HS-27A (cell line): ENCODE results near the gene CSMD2.
"Not testable (repeated sequence)": the region's sequence is repeated elsewhere in the genome, so short reads cannot be mapped to it uniquely, and the experiment has no call there.

Experiments
- DNase-seq: peaks from one replicate; pipeline ENCODE4 v3.0.0-alpha.2; 2012; ENCODE audit warnings: low read depth, missing footprints

The CSMD2 gene

DNA sequence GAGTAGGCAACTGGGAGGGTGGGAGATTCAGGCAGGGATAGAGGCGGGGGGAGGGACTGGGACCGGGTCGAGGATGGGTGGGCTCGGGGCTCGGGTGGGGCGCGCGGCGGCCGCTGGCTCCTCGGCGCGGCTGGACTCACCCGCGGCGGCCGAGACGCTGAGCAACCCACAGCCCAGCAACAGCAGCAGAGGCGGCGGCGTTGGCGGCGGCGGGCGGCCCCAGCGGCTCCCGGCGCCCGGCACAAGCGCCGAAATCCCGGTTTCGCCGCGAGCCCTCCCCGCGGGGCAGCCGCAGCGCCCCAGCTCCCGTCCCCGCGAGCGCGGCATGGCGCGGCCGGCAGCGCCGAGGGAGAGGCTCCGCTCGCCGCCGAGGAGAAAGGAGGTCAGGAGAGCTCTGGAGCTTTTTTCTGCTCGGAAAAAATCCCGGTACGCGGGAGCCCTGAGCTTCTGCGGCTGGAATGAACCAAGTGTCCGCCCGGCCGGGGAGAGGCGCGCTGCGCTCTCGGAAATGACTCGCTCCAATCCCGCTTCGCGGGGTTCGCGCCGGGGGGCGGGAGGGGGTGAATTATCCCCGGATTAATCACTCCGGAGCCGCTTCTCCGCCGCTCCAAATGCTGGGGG lies at the start of gene CSMD2:
Gene CSMD2, minus strand, starts transcription at position 460 of the 621 bp plus-strand sequence. Its CDS starts 133 bp downstream, at position 327.
- DNase-seq, result no peak

DNA sequence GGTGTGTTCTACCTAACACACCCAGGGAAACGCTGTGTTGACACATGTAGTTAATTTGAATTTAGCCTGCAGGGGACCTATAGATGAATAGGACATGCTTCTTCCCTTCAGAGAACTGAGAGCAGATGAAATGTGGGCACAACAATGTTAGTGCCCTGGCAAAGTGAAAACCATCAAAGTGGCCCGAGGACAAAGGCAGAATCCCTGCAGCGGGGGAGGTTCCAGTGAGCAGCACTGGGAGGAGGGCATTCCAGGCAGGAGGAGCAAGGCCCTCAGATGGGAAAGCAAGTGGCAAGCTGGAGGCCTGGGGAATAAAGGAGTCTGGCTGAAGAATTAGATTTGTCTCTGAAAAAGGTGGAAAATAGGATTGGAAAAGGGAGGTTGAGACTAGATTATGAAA lies 48.9 kb upstream of the CSMD2 start:
- no peak for DNase-seq

DNA sequence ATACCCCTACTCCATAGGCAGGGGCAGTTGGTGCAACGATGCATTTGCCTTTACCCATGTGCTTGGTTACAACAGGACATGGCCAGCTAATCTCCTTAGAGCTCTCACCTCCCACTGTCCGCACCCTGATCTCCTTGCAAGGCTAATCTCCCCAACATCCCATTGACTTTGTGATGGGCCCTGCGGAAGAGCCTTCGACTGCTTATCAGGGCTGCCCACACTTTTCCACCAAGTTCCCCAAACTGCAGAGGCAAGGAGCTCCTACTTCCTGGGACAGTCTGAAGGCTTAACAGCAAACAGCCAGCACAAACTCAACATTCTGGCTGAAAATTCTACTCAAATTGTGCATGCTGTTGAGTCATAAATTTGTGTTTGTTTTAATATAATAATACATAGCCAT lies 47.6 kb upstream of the CSMD2 start:
- DNase-seq, result no peak

DNA sequence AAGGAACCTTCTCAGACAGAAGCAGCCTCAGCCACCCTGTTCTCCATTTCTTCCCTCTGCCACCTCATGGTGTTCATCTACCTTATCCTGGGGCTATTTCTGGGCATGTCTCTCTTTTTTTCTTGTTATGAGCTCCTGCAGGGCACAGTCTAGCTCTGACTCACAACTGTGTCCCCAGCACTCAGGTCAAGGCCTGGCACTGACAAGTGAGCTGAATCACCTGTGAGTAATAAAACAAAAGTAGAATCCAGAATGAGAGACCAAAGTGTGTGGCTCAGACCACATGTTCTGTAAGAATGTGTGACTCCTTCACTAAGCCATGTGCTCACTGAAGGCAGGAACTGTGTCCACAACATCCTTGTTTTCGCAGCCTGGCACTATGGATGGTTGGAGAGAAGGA lies 34.9 kb upstream of the CSMD2 start:
- no peak for DNase-seq

DNA sequence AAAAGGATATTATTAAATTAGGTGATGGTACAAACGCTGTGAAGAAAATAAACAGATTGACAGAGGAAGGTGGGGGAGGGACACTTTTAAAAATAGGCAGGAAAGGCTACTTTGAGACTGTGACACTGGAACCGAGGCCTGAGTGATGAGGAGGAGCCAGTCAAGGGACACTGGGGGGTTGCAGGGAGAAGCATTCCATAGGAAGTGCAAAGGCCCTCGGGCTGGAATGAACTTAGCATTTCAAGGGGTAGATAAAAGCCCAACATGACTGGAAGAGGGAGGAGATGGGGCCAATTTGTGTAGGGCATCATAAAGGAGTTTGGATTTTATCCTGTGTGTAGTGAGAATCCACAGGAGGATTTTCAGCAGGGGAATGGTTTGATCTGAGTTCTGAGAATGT lies 27.6 kb upstream of the CSMD2 start:
- DNase-seq, result no peak

DNA sequence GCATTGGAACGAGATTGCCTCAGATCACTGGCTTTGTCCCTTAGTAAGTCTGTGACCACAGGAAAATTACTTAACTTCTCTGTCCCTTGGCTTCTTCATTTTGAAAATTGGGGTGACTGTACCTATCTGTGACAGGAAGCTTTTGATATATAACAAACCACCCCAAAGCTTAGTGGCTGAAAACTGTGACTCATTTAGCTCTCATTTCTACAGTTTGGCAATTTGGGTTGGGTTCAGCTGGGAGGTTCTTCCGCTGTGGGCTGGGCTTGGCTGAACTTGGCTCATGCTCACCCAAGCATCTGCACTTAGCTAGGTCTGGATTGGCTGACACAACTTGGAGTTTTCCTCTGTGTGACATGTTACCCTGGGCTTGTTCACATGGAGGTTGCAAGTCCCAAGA lies 25.7 kb upstream of the CSMD2 start:
- no peak for DNase-seq

DNA sequence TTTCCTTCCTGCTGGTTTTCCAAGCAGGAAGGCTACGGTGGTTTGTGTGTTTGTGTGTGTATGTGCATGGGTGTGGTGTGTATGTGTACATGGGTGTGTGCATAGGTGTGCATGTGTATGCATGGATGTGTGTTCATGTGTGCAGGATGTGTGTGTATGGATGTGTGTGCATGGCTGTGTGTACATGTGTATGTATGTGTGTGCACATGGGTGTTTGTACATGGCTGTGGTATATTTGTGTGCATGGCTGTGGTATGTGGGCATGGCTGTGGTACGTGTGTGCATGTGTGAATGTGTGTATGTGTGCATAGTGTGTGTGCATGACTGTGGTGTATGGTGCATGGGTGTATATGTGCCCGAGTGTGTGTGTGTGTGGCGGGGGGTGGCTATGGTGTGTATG lies 24.0 kb upstream of the CSMD2 start:
- no peak for DNase-seq

DNA sequence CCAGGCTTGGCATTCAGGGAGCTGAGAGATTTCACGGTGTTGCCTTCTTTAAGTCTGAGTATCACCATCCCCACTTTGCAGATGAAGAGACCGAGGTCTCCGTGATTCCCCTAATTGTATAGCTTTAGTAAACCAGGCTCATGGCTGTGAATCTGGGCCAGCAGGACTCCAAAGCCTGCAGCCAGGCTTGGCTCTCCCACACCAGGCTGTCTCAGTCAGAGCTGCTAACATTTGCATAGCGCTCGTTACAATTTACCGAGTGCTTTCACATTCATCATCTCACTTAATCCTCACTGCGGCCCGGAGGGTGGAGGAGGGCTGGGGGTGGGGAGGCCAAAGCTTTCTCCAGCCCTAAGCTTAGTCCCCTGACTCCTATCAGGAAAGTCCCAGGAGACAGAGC lies 23.4 kb upstream of the CSMD2 start:
- no peak for DNase-seq

DNA sequence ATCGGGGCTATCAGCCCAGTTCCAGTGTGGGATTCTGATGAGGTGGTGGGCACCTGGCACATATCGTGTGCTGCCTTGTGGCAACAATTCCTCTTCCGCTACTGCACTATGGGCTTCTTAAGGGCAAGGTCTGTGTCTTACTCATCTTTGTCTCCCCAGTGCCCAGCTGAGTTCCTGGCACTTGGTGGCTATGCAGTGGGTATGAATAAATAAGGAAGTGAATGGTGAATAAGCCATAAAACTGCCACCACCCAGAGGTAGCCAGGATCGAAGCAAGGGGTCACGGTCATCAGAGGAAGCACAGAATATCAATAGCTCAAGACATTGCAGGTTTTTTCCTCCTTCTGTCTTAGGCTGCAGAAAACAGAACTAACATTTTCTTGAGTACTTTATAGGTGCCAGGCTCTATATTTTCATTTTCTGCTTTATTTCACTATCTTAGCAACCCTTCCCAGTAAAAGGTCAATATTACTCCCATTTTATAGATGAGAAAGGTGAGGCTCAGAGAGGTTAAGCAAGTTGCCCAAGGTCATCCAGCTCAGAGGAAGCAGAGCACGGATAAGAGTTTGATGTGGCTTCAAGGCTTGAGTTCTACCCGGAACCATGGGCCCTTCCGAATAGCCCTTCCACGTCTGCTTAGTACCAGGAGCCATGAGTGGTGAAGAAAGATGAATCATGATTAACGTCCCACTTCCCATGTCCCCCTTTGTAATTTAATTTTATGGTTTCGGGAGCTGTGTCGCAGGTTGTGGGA lies 21.9 kb upstream of the CSMD2 start:
- no peak for DNase-seq

DNA sequence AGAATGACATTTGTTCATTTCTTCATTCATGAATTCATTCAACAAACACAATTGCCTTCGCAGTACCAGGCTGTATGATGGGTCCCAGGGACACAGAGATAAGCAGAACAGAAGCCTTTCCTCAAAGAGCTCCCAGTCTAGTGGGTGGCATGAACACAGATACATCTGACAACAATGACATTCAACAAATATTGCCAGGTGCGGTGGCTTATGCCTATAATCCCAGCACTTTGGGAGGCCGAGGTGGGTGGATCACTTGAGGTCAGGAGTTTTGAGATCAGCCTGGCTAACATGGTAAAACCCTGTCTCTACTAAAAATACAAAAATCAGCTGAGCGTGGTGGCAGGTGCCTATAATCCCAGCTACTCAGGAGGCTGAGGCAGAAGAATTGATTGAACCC lies 18.4 kb upstream of the CSMD2 start:
- DNase-seq, result not testable (repeated sequence)

DNA sequence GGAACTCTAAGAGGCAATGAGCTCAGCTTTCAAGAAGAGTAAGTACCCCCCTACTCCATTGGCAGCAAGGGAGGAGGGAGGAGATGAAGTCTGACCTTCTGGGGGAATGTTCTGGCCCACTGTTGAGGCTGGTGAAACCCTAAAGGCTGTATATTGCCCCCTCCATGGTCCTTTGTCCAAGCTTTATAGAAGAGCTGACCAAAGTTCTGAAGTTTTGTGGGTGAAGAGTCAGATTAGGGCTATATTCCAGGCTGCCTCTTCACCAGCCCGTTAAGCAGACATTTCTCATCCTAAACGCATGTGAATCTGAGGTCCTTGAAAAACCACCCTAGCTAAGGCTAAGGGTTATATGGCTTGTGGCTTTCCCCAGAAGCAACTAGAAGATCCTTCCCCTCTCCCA lies 13.0 kb upstream of the CSMD2 start:
- no peak for DNase-seq

DNA sequence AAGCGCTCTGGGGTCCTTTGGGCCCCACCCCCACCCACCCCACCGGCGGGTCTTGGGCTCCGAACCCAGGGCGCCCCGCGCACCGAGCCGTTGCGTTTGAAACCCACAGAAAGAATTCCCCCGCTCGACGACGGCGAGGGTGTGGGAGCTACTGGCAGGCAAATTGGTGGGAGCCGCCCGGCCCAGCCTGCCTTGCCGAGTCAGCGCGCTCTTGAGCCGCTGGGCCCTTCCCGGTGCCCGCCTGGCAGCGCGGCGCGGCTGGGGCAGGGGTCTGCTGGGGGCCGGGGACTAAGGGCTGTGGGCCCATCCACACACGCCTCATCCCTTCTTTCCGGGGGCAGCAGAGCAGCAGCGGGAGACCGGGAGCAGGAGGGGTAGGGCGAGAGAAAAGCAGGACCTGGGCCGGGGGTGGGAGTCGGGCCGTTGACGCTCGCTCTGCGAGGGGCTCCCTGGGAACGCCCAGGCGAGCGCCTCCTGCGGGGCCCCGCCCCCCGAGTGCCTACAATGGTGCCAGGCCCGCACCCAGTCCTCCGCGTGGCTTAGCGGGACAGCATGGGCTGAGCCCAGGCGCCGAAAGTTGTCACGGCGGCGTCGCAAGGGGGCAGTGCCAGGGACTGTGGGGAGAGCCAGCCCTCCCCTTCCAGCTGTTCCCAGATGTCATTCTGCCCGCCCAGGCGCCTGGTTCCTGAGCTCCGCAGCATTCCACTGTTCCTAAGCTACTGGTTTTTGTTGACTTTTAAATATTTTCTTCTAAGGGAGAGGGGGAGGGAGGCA lies 12.0 kb upstream of the CSMD2 start, which contains the start of gene C1orf94:
Gene C1orf94, plus strand, starts transcription at position 78 of the 774 bp plus-strand sequence. CDS start 883 bp downstream, outside the sequence.
- no peak for DNase-seq

DNA sequence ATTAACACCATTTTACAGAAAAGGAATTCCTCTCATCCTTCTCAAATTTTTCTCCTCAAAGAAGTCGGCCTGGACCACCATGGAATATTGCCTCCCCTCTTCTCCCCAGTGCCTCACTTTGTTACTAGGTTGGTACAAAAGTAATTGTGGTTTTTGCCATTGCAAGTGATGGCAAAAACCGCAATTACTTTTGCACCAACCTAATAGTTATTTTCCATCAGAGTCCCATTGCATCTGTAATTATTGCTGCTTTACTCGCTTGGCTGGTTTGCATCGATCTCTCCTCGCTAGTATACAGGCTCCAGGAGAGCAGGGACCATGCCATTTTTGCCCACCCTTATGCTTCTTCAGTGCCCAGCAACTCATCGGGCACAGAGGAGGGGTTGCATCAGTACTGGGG lies 10.7 kb upstream of the CSMD2 start:
- DNase-seq, result no peak

DNA sequence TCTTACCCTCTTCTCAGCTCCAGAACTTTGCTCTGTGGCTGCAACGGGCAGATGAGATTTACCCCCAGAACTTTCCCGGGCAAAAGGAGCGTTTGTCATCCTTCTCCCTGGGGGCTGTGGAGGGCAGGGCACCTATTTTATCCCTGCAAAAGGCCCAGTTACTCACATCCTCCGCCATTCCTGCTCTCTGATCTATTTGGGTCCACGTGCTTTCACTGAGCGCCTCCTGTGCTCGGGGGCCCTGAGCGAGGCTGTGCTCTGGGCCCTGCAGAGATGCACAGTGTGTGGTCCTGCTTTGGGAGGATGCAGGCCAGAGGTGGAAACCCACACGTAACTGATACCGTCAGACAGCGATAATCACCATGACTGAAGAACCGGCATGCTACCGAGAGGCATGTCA lies 2.4 kb upstream of the CSMD2 start:
- DNase-seq, result no peak

DNA sequence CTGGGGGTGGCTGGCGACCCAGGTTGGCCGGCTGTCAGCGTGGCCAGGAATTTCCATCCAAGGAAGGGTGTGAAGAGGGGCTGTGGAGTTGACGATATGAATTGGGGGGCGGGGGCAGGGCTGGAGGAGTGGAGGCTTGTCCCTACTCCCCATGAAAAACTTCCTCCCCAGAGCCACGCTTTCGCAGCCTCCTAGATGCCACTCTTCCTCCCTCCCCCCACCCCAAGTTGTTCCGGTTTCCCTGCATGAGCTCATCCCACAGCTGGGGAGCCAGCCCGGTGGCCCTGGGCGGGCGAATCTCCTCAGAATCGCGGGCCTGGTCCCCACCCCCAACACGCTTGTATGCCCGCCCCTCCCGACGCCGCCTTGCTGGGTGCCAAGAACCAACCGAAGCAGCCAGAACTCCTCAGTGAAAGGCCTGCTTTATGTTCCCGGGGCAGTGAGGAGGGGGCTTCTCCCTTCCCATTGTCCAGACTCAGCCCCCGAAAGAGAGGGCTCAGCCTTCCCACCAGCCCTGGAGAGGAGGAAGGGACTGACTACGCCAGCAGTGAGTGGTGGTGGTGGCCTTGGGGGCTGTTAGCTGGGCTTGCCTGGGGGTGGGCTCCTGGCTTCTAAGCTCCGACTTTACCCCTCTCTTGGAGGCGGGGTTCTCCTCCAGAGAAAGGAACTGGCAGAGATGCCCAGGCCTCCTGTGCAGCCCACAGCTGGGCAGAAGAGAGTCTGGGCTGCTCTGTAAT lies 1.8 kb upstream of the CSMD2 start:
- no peak for DNase-seq

DNA sequence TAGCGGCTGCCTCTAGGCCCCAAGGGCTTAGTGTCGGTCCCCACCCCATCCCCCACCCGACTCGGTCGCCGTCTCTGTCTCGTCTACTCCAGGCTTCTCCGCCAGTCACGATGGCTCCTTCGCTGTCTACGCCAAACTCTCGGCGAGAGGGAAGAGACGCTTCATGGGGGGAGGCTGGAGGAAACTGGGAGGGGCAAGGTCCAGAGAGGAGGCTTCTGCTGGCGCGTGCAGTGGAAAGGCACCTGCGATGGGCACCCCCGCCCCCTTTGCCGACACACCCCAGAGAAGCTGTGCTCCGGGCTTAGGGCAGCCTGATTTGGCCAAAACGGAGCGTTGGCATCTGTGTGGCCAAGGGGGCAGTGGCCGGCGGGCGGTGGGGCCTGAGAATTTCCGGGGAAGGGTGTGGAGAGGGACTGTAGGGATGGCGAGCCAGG lies 1.2 kb upstream of the CSMD2 start:
- DNase-seq, result no peak

DNA sequence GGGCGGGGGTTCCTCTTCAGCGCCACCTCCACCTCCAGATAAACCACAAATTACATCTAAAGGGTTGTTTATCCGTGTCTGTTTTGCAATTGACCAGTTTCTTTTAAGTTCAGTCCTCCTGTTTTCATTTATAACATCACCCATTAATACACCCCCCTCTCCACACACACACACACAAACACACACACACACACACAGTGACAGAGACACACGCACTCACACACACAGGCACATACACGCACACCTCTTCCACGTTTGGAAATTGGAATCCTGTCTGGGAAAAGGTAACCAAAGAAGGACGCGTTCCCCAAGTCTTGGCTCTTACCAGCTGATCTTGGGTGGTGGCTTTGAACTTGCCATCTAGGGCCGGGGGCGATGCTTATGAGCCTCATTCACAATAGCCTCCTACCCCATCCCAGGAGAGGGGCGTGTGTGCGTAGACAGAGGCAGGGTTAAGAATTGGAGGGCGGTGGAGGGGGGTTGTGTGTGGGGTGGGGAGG lies 442 bp upstream of the CSMD2 start:
- no peak for DNase-seq

DNA sequence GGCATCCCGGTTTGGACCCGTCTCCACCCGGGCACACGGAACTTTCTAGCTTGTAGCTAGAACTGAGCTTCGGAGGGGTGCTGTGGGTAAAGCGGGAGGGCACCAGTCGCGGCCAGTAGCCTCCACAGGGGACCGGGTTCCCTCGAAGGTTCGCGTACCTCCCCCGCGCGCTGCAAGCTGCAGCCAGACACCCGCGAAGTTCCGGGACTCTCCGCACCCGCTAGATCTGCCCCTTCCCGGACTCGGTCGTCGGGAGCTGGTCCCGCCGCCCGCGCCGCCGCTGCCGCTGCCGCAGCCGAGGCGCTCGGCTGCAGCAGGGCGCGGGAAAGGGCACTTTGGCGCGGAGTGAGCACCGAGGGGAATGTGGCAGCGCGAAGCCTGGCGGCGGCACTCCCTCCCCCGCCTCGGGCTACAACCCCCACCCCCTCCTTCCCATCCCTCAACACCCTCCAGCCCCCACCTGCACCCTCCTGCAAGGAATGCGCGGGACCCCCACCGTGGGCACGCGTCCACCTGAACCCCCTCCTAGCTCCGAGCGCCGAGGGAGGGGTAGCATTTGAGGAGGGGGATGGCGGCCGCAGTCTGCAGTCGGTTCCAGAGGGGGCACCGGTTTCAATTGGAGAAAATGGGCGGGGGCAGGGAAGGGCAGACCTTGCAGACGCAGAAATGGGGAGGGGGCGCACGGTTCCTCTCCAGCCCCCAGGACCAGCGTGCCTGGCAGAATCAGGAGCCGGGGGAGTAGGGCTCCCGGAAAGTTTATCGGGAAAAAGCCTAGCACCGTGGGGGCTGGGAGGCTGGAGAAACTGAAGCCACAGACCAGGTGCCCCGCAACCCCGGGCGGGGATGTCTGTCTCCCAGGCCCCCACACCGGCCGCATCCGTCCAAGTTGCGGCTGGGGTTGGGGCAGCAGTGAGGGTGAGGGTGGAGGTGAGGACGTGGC lies 968 bp downstream of the CSMD2 start:
- no peak for DNase-seq

DNA sequence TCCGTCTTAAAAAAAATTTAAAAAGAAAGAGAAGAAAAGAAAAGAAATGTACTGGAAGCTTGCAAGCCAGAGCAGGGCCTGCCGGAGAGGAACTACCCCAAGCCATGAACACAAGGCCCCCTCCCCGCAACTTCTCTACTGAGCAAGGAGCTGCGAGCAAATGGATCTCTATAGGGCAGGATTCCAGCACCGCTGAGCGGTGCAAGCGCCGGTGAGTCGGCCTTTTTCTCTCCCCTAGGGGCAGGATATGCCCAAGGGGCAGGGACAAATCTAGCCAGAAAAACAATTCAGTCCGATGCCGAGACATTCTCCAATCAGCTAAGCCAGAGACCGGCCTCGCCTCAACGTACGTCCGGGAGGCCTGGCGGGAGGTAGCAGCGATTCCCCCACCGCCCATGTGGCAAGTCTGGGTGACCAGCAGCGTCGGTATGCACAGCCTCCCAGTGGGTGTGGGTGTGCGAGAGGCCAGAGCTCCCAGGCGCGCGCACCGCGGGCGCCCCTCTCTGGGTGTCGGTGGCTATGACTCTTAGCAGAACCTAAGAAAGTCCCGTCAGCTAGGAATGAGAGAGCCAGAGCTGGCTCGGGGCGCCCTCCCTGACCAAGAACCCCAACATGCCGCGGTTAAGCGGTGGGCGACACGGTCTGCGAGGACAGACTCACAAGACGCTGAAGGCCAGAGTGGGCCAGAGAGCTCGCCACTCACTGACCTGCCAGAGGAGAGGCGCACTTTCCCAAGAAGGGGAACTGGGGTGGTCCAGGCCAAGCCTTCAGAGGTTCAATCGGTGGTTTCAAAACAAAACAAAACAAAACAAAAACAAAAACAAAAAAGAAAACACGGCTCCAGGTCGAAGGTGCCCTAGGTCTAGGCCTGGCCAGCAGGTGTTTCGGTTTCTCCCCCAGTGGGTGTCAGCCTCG lies 1.9 kb downstream of the CSMD2 start:
- DNase-seq, result no peak

DNA sequence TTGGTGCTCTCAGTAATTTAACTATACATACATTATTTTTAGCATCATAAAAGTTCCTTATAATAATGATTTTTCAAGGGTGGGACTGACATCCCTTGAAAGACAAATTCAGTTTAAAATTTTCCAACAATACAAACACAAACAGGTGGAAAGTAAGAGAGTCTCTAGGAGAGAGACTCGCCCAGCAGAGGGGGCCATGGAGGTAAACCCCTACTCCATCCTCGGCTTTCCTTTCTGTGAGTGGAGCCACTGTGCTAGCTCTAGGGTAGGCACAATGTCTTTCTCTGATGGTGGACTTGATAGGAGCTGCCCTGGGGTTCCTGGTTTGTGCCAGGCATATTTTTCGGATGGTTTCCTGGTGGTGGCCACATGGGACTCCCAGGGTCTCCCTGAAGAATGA lies 8.3 kb downstream of the CSMD2 start:
- DNase-seq, result no peak
